Fibroblast of skin of left biceps (primary cell): Measurements from ENCODE around the gene PRAMEF1.
A peak's percentile ranks its signal among the peaks of the same experiment; 100 is the strongest.
"Not testable (repeated sequence)": the region's sequence is repeated elsewhere in the genome, so short reads cannot be mapped to it uniquely, and the experiment has no call there.

Source experiments
- DNase-seq, 2 experiments: peaks; one replicate each; pipeline ENCODE4 v3.0.0-alpha.2; 2013; ENCODE audit warnings: low read depth in 2 of 2

PRAMEF1 gene, protein sequence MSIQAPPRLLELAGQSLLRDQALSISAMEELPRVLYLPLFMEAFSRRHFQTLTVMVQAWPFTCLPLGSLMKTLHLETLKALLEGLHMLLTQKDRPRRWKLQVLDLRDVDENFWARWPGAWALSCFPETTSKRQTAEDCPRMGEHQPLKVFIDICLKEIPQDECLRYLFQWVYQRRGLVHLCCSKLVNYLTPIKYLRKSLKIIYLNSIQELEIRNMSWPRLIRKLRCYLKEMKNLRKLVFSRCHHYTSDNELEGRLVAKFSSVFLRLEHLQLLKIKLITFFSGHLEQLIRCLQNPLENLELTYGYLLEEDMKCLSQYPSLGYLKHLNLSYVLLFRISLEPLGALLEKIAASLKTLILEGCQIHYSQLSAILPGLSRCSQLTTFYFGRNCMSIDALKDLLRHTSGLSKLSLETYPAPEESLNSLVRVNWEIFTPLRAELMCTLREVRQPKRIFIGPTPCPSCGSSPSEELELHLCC

GRCh38 chr1:12791097-12791496 is at the start of gene PRAMEF1:
TSS of gene PRAMEF1 (plus strand) at chr1:12791397. CDS start at chr1:12793228, 1,831 bp downstream.
- not testable (repeated sequence) for DNase-seq

- no peak for DNase-seq
Measured at GRCh38 chr1:12741946-12742345, 49.3 kb upstream of the PRAMEF1 start.

- DNase-seq = peak; percentile 23 to 45
Measured at GRCh38 chr1:12745126-12745991, 45.8 kb upstream of the PRAMEF1 start.

- DNase-seq = no peak
Measured at GRCh38 chr1:12745992-12746323, 45.2 kb upstream of the PRAMEF1 start, which contains the start of gene CFAP107. TSS of gene CFAP107 (plus strand) at chr1:12746200. CDS start at chr1:12746431, 231 bp downstream.

- no peak for DNase-seq
Measured at GRCh38 chr1:12748778-12749355, 42.3 kb upstream of the PRAMEF1 start.

DNA sequence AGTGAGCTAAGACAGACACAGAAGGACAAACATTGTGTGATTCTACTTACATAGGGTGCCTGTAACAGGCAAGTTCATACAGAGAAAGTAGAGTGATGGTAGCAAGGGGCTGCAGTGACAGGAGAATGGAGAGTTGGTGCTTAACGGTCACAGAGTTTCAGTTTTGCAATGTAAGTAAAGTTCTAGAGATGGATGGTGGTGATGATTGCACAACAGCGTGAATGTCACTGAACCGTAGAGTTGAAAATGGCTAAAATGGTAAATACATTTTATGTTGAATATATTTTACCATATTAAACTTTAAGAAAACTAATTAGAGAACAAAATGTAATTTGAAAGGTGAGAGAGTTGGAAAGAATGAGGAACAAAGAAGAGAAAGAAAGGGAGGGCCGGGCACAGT is 36.5 kb upstream of the PRAMEF1 start:
- DNase-seq = no peak

- no peak for DNase-seq
Measured at GRCh38 chr1:12756273-12756672, 34.9 kb upstream of the PRAMEF1 start.

- no peak for DNase-seq
Measured at GRCh38 chr1:12756768-12757413, 34.3 kb upstream of the PRAMEF1 start.

GRCh38 chr1:12757836-12758235 is 33.4 kb upstream of the PRAMEF1 start:
- no peak for DNase-seq

DNA sequence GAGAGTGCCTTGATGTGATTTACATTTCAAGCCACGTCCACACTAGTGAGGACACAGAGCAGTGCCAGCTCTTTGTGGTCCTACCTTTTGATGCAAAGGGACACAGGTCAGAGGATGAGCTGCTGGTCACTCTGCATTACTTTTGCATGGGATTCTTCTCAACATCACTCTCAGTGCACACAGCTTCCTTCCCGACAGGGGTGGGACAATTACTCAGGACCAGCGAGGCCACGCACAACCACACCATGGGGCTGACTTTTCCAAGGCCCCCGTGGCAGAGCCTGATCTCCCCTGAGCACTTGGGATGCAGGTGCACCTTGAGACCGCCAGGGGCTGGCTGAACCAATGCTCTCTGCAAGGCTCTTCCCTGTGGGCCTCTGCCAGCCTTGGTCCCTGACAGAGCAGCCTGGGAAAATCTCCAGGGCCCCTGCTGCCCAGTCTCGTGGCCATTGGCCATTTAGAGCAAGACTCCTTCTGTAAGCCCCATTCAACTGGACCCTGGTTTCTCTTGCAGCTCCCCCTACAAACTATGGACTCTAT is 30.9 kb upstream of the PRAMEF1 start:
- no peak for DNase-seq

- no peak for DNase-seq
Measured at GRCh38 chr1:12761781-12762180, 29.4 kb upstream of the PRAMEF1 start.

DNA sequence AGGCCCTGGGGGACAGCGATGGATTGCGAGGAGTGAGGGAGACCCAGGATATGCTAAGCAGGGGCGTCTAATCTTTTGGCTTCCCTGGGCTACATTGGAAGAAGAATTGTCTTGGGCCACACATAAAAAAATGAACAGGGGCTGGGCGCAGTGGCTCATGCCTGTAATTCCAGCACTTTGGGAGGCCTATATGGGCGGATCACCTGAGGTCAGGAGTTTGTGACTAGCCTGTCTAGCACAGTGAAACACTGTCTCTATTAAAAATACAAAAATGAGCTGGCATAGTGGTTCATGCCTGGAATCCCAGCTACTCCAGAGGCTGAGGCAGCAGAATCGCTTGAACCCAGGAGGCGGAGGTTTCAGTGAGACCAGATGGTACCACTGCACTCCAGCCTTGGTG is 28.4 kb upstream of the PRAMEF1 start:
- DNase-seq = no peak

GRCh38 chr1:12763479-12763878 is 27.7 kb upstream of the PRAMEF1 start:
- no peak for DNase-seq

GRCh38 chr1:12764016-12764415 is 27.2 kb upstream of the PRAMEF1 start:
- no peak for DNase-seq

GRCh38 chr1:12769031-12769430 is 22.2 kb upstream of the PRAMEF1 start:
- DNase-seq = no peak

DNA sequence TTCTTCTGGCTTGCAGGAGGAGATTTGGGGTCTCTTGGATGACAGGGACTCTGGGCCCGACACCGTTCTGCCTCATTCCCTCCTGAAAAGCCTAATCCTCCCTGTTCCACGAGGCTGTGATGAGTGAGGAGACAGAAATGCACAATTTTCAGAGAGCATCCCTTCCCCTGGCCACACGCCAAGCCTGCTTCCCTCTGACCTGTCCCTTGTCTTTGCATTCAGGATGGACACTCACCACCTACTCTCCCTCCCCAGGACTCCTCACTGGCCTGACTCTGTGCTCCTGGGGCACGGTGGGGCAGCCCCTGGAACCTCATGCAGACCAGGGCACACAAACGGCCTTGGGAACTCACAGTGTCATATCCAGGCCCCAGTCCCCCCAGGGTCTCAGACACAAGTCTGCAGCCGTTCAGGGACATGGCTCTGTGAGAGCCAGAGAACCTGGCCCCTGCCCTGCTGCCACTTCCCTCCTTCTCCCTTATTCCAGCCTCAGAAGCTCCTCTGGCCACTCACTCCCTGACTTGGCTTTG is 21.2 kb upstream of the PRAMEF1 start:
- no peak for DNase-seq

DNA sequence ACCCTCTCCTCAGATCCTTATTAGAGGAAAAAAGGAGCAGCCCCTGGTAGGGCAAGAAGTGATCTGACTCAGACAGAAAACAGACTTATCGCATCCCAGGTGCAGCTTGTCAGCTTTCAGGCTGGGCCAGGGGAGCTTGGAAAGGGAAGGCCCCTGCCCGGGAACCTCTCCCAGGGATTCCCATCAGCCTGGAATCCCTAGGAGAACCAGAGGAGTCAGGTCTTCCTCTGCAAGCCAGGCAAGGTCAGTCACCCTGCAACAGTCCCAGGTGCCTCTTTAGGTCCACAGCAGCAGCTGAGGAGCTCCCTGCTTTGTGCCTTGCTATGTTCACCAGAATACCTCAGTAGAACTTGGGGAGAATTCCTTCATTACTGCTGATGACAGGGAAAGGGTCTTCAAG is 20.6 kb upstream of the PRAMEF1 start:
- DNase-seq = no peak

DNA sequence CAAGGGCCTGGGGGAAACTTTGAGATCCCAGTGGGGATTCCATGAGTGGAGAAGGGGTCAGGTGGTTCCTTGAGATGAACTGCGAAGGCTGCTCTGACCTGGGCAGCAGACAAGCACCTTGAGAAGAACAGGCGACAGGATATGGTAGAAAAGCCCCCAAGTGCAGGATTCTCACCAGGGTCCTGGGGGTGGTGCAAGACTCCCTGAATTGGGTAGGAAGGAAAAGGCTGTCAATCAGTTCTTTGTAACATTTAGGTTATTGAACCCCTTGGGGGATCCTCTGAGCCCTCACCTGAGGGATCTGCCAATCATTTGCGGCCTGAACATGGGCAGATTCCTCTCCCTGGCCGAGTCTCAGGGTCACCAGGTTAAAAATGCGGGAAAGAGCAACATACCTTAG is 20.0 kb upstream of the PRAMEF1 start:
- no peak for DNase-seq

DNA sequence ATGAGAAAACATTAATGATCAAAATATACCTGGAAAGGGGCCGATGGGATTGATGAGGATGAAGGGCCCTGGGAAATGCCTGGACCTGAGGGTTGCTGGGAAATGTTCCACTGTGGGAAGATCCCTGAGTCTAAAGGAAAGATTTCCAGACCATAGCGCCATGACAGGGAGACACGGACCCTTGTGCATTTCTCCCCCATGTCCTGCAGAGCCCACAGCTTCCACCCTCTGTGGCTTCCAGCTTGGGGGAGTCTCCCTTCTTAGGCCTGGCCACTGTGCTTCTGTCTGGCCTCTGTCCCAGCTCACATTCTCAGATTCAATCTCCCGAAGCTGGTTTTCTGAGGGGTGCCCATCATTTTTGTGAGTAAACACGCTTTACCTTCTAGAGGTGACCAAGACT is 18.7 kb upstream of the PRAMEF1 start:
- no peak for DNase-seq

- DNase-seq = no peak
Measured at GRCh38 chr1:12773438-12773837, 17.8 kb upstream of the PRAMEF1 start, which contains the start of gene PRAMEF12. TSS of gene PRAMEF12 (plus strand) at chr1:12773738. CDS start at chr1:12774868, 1,130 bp downstream.

- no peak for DNase-seq
Measured at GRCh38 chr1:12774801-12775345, 16.3 kb upstream of the PRAMEF1 start.
